Measurements from ENCODE around the gene GRM3.

GRM3 gene

DNA sequence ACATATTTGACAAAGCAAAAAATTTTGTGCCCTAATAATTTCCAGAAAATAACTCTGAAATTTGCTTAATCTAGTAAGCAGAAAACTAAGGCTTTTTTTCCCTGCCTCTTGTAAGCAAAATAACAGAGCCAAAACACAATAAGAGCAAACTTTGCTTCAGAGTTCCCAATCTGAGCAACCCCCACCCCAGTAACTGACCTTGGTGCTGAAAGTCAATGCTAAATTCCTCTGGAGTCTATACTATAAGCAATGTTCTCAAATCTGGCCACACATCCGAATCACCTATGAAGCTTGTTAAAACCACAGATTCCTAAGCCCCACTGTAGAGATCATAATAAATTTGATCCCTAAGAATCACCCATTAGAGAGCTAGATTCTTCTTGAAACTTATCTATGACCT, 265.2 kb downstream of the GRM3 start:
- DNase-seq: no peak

DNA sequence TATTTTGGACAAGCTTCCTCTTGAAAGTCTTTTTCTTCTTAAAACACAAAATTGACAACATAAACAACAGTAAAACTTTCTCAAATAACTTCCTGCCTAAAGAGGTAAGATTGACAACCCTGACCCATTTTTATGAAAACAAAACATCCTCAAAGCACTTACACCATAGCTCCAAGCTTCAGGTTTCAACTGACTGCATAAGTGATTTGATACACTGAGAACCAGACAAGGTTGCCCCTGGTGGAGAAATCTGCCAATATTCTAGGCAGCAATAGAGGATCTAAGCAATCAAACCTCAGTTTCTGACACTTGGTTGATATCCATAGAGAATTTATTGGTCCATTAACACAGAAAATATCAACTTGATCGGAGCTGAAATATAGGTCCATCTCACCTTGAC, 267.9 kb downstream of the GRM3 start:
- no peak for DNase-seq

DNA sequence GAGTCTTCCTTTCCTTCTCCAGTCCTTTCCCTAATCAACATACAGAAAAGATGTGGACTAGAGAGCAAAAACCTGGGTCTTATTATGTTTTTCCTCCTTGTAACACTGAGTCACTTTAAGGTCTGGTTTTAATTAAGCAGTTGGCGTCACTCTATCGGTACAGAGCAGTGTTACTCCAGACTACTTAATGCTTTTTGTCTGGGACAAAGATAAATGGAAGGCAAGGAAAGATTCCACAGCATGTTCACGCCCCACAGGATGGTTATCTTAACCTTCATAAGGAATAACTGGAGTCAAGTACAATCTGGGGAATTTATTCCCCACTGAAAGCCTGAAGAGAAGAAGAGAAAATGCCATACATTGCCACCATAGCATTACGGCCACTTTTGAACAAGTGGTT, 270.0 kb downstream of the GRM3 start:
- no peak for DNase-seq
